ENCODE measurements around the gene PRTG.
"Not testable (repeated sequence)": the region's sequence is repeated elsewhere in the genome, so short reads cannot be mapped to it uniquely, and the experiment has no call there.

PRTG gene

DNA sequence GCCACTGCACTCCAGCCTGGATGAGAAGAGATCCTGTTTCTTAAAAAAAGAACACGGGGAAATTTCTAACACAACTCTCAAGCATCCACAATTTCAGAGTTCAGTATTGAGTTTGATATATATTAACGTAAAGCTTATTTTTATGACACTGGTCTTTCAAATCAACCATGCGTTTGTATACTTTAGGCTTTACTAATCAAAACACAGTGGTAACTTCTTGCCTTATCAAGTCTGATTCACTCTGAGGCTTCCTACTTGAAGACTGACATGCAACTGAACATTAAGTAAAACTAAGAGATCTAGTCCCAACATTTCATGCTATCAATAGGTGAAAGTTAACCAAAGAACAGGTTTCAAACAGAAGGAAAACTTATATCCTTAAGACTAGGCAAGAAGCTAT, 46.7 kb downstream of the PRTG start:
- H3K27me3 ChIP-seq (ENCODE audit: insufficient read depth, poor library complexity, severe bottlenecking) = no peaks in the 10 kb centered on the region
- TF ChIP-seq GABPA (IDR thresholded peaks at IDR 0.05; ENCODE audit: low read depth) (no peak), CTCF (IDR thresholded peaks at IDR 0.05; ENCODE audit: insufficient read depth, low read length) (no peak), POLR2AphosphoS5 (IDR thresholded peaks at IDR 0.05; ENCODE audit: low read depth) (no peak), REST (IDR thresholded peaks at IDR 0.05; ENCODE audit: insufficient replicate concordance, low read depth) (no peak), SPI1 (IDR thresholded peaks at IDR 0.05; ENCODE audit: borderline replicate concordance, low read depth) (no peak)
- no peak overlapping the region for H3K27ac ChIP-seq (replicated peaks)
- DNase-seq (ENCODE audit: low read depth in 1 of 2, low spot score in 1 of 2) = no peak
- no peak overlapping the region for H3K4me3 ChIP-seq (replicated peaks; ENCODE audit: insufficient read depth, low read length)

GRCh38 chr15:55695432-55695831, 47.5 kb downstream of the PRTG start:
- Histone ChIP-seq H3K27ac (replicated peaks) (no peak overlapping the region), H3K27me3 (ENCODE audit: insufficient read depth, poor library complexity, severe bottlenecking) (no peaks in the 10 kb centered on the region), H3K4me3 (replicated peaks; ENCODE audit: insufficient read depth, low read length) (no peak overlapping the region)
- no peak for TF ChIP-seq CTCF (IDR thresholded peaks at IDR 0.05; ENCODE audit: insufficient read depth, low read length)
- no peak for TF ChIP-seq POLR2AphosphoS5 (IDR thresholded peaks at IDR 0.05; ENCODE audit: low read depth)
- no peak for TF ChIP-seq REST (IDR thresholded peaks at IDR 0.05; ENCODE audit: insufficient replicate concordance, low read depth)
- no peak for TF ChIP-seq GABPA (IDR thresholded peaks at IDR 0.05; ENCODE audit: low read depth)
- no peak for TF ChIP-seq SPI1 (IDR thresholded peaks at IDR 0.05; ENCODE audit: borderline replicate concordance, low read depth)
- DNase-seq (ENCODE audit: low read depth in 1 of 2, low spot score in 1 of 2) = no peak

GRCh38 chr15:55694652-55695150, 48.3 kb downstream of the PRTG start:
- TF ChIP-seq SPI1 (IDR thresholded peaks at IDR 0.05; ENCODE audit: borderline replicate concordance, low read depth) (no peak), GABPA (IDR thresholded peaks at IDR 0.05; ENCODE audit: low read depth) (no peak), POLR2AphosphoS5 (IDR thresholded peaks at IDR 0.05; ENCODE audit: low read depth) (no peak), CTCF (IDR thresholded peaks at IDR 0.05; ENCODE audit: insufficient read depth, low read length) (no peak), REST (IDR thresholded peaks at IDR 0.05; ENCODE audit: insufficient replicate concordance, low read depth) (no peak)
- H3K4me3 ChIP-seq (replicated peaks; ENCODE audit: insufficient read depth, low read length) = no peak overlapping the region
- no peaks in the 10 kb centered on the region for H3K27me3 ChIP-seq (ENCODE audit: insufficient read depth, poor library complexity, severe bottlenecking)
- no peak for DNase-seq (ENCODE audit: low read depth in 1 of 2, low spot score in 1 of 2)
- no peak overlapping the region for H3K27ac ChIP-seq (replicated peaks)

GRCh38 chr15:55693116-55693515, 49.8 kb downstream of the PRTG start:
- not testable (repeated sequence) for H3K27me3 ChIP-seq (ENCODE audit: insufficient read depth, poor library complexity, severe bottlenecking)

More at GRCh38 chr15:55693116-55693515, 49.8 kb downstream of the PRTG start:
- DNase-seq (ENCODE audit: low read depth in 1 of 2, low spot score in 1 of 2); H3K4me3 ChIP-seq (replicated peaks; ENCODE audit: insufficient read depth, low read length); H3K27ac ChIP-seq (replicated peaks): not testable (repeated sequence)
